SKM-1 treated with dmso at 0.1 percent for 144 hours (cell line): ENCODE results near the gene ABCC8.
"Not testable (repeated sequence)": the region's sequence is repeated elsewhere in the genome, so short reads cannot be mapped to it uniquely, and the experiment has no call there.

Experiments
- DNase-seq: peaks from one replicate; lab custom pipeline; 2025; ENCODE audit not compliant: unreplicated experiment; lab: John Stamatoyannopoulos, UW

Gene ABCC8

DNA sequence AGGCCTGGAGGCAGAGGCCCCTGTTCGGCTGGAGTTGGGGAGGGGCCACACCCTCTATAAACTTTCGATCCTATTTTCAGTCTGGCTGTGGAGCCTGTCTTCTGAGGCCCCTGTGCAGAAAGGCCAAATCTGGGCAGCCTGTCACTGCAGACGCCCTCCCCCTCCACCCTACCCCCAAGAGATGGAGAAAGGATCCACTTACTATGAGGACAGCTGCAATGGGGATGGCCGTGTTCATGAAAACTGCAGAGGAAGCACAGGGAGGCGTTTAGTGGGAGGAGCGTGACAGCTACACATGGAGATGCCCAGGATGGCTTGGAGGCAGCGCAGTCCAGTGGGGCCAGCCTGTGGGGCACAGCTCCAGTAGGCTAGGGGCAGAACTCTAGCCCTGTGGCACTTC is 44.6 kb downstream of the ABCC8 start:
- no peak for DNase-seq

- DNase-seq: no peak
These were observed 45.5 kb downstream of the ABCC8 start for GRCh38 chr11:17431139-17431538.

GRCh38 chr11:17430616-17431015 is 46.0 kb downstream of the ABCC8 start:
- no peak for DNase-seq

GRCh38 chr11:17428925-17429324 is 47.7 kb downstream of the ABCC8 start:
- DNase-seq: no peak

DNA sequence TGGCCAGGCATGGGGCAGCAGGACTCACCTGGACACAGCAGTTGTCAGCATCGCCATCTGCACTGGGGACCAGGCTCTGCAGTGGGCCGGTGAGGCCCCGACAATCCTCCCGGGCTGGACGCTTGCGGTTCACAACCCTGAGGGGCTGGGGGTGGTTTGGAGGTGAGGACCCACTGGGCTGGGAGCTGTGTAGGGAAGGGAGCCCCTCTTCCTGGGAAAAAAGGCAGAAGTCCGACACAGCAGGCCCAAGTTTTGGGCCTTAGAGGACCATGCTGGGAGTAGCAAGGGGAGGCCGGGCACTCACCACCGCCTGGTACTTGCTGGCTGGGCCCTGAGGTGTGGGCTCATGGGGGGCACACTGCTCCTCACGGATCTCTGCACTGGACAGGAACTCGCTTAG is 48.4 kb downstream of the ABCC8 start:
- no peak for DNase-seq

GRCh38 chr11:17426233-17426632 is 50.4 kb downstream of the ABCC8 start:
- not testable (repeated sequence) for DNase-seq

- DNase-seq: no peak
These were observed 52.9 kb downstream of the ABCC8 start for GRCh38 chr11:17423533-17424310.

DNA sequence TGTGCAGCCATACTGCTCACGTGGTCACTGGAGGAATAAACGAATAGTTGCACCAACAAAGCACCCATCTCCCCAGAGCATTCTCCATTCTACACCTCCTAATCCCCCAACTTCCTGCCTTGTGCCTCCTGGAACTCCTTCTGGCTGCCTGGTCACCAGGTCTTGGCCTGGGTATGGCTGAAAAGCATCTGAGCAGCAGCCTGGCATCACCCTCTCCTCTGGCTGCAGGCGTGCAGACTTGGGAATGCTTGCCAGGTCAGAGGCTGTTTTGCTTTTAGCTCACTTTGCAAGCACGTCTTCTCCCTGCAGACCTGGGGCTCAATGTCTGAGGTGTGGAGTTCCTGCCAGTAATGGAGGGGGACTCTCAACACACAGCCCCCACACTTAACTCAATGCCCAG is 54.9 kb downstream of the ABCC8 start:
- no peak for DNase-seq

GRCh38 chr11:17418444-17419081 is 58.1 kb downstream of the ABCC8 start:
- DNase-seq: no peak

GRCh38 chr11:17416492-17416891 is 60.2 kb downstream of the ABCC8 start:
- DNase-seq: no peak

GRCh38 chr11:17415523-17416104 is 61.0 kb downstream of the ABCC8 start:
- DNase-seq: no peak

- DNase-seq: no peak
These were observed 61.7 kb downstream of the ABCC8 start for GRCh38 chr11:17414992-17415391.

GRCh38 chr11:17414317-17414737 is 62.3 kb downstream of the ABCC8 start:
- DNase-seq: no peak

DNA sequence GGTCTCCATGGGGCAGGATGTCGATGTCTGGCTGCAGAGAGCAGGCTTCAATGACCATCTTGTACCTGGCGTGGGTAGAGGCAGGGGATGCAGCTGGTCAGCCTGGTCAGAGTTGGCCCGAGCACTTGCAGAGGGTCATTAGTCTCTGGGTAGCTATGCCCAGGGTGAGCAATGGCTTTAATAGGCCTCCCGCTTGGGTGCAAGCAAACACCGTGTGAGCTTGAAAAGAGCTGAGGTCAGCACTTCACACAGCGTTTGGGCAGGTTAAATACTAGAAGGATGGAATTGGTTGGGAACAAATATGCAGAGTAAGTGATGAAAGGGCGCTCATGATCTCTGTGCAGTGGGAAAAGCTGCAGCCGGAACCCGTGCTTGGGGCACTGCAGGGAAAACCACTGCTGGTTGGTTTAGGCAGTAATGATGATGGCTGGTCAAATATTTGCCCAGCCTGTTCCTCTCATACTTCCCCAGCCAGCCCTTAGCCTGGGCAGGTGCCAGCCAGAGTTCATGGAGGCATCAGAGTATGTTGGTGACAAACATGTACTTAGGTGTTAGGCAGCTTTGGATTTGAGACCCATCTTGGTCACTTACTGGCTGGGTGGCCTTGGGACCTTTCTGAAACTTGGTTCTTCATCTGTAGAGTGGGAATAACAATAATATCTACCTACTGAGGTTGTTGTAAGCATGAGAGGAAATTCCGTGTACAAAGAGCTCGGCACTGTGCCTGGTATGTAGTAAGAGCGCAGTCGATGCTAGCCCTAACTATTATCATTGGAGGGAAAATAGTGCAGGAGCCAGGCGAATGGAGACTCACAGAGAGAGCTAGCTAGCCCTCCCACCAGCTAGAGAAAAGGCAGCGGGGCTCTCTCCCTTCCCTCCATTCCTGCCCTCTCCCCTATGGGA is 63.0 kb downstream of the ABCC8 start:
- DNase-seq: no peak

GRCh38 chr11:17412488-17413180 is 64.0 kb downstream of the ABCC8 start:
- no peak for DNase-seq

DNA sequence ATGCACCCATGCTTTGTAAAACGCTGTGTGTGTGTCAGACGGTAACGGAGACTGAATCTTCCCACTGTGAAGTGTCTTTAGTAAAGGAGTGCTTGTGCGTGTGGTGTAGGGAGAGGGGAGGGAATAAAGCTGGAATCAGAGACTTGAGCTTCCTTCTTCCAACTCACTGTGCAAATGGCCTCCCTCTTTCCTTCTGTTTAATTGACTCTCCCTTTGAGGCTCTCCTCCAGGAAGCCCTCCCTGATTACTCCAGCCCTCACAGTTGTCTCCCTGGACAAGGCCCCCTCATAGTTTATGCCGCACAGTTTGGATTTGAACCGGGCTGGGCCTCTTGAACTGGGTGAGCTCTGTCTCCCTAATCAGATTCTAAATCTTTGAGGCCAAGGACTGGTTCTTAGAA is 65.2 kb downstream of the ABCC8 start:
- DNase-seq: no peak

DNA sequence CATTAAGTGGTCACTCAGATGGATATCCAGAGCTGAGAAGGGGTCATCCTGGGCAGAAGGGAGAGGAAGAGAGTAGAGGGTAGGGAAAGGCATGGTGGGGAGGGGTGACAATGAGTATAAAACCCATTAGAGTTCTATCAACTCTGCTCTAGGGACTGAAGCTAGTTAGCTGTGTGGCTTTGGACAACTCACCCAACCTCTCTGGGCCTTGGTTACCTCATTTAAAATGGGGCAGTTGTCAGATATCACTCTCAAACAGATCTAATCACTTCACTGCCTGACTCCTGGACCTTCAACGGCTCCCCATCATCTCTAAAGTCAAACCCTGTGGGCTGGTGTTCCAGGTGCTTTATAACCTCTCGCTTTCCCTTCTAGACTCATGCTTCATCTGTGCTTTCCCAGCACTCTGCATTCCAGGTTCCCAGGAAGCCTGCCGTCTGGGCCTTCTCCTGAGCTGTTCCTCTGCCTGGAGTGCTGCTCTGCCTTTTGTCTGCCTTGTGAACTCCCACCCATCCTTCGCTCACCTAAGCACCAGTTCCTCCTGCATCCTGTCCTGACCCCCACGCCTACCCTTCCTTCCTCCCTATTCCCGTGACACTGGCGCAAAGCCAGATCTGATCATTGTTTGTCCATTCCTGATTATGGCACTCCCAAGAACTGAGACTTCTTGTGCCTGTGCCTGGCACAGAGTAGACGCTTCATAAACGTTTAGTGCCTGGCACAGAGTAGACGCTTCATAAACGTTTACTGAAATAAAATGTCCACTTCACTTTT is 65.9 kb downstream of the ABCC8 start:
- no peak for DNase-seq

GRCh38 chr11:17408641-17409040 is 68.0 kb downstream of the ABCC8 start:
- DNase-seq: no peak

DNA sequence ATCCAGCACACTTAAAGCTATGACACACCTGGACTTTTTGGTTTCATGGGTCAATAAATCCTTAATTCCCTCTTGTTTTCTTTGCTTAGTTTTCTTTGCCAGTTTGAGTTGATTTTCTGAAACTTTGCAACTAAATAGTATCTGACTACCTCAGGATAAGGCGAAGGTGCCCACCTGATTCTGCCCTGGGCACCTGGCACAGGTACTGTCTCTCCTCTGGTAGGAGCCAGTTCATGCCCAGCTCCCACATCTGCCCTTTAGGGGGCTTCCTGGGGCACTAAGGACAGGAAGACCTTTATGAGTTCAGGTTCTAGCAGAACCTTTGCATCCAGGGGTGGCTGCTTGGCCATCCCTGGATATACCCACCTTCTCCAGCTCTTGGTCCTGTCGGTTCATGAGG is 68.6 kb downstream of the ABCC8 start:
- DNase-seq: no peak

- DNase-seq: no peak
These were observed 69.1 kb downstream of the ABCC8 start for GRCh38 chr11:17407575-17407974.
